Measurements from ENCODE around the gene SPNS3.

SPNS3 gene

GRCh38 chr17:4529533-4530152, 95.9 kb downstream of the SPNS3 start:
- DNase-seq (ENCODE audit: low read depth, low spot score): no peak

GRCh38 chr17:4530799-4531730, 97.3 kb downstream of the SPNS3 start:
- DNase-seq (ENCODE audit: low read depth, low spot score): no peak

DNA sequence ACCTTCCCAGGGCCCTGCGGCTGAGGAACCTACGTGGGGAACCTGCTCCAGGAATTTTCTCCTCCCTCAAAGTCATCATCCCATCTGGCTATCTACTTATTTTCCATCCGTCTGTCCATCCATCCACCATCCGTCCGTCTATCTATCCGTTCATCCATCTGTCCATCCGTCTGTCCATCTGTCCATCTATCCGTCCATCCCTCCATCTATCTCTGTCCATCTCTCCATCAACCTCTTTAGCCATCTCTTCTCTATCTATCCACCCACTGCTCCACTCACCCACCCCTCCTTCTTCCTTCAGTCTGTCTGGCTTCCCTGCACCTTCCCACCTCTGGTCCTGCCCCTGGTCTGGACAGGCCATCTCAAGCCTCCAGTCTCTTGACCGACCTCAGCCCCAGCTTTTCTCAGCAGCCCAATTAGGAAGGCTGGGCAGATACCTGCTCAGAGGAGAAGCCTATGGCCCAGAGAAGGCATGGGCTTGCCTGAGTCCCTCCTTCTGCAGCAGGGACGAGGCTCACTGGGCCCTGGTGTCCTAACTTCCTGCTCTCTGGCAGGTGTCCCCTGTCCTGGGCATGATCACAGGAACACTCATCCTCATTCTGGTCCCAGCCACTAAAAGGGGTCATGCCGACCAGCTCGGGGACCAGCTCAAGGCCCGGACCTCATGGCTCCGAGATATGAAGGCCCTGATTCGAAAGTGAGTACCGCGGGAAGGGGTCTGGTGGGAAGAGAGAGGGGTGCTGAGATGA, 98.4 kb downstream of the SPNS3 start:
- no peak for DNase-seq (ENCODE audit: low read depth, low spot score)

DNA sequence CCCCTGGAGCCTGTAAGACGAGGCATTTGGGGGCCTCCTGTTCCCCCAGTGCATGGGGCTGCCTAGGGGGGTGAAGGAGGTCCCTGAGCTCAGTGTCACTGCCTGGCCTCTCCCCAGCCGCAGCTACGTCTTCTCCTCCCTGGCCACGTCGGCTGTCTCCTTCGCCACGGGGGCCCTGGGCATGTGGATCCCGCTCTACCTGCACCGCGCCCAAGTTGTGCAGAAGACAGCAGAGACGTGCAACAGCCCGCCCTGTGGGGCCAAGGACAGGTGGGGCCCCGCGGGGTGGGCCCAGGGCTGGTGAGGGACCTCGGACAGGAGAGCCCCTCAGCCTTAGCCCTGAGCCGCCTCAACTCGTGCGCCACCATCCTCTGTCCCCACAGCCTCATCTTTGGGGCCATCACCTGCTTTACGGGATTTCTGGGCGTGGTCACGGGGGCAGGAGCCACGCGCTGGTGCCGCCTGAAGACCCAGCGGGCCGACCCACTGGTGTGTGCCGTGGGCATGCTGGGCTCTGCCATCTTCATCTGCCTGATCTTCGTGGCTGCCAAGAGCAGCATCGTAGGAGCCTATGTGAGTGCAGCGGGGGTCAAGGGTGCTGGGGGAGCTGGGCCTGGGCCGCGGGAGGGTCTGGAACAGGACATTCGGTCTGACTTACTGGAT, 99.3 kb downstream of the SPNS3 start:
- DNase-seq (ENCODE audit: low read depth, low spot score): no peak

DNA sequence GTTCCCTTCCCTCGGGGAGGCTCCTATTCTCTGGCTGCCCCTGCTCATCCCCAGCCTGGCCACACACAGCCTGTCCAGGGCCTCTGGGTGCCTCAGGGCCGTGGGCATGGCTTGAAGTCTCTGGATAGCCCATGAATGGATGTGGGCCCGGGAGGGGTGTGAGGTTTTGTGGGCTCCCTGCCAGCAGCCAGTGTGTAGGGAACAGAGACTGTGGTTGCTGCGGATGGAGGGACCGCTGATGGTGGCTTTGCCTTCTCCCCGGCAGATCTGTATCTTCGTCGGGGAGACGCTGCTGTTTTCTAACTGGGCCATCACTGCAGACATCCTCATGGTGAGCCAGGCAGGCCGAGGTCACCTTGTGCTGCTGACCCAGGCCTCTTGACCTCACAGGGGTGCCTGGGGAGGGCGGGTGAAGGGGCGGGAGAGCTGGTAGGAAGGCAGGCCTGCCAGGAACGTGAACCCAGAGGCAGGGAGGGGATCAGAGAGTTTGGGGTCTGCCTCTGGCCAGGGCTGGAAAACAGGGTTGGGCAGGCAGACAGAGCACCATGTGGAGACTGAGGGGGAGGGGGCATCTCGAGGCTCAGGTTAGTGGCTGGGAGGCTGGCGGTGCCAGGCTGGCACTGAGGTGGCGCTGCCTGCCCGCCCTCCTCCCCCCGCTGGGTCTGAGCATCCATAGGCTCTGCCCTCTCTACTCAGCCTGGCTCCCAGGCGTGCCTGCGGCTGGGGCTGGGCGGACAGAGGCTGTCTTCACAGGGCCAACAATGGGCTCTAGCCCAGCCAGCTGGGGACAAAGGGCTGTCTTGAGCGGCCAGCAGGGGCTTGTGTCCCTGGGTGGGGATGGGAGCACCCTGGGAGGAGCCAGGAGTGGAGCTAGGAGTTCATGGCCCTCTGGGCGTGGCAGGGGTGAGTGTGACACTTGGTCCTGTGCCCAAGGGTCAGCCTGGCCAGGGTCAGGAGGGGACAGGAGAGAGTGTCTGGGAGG, 100.1 kb downstream of the SPNS3 start:
- DNase-seq (ENCODE audit: low read depth, low spot score): no peak

GRCh38 chr17:4534515-4534914, 100.8 kb downstream of the SPNS3 start:
- DNase-seq (ENCODE audit: low read depth, low spot score): no peak

- DNase-seq (ENCODE audit: low read depth, low spot score): no peak
Observed at GRCh38 chr17:4534928-4535666, 101.4 kb downstream of the SPNS3 start.

DNA sequence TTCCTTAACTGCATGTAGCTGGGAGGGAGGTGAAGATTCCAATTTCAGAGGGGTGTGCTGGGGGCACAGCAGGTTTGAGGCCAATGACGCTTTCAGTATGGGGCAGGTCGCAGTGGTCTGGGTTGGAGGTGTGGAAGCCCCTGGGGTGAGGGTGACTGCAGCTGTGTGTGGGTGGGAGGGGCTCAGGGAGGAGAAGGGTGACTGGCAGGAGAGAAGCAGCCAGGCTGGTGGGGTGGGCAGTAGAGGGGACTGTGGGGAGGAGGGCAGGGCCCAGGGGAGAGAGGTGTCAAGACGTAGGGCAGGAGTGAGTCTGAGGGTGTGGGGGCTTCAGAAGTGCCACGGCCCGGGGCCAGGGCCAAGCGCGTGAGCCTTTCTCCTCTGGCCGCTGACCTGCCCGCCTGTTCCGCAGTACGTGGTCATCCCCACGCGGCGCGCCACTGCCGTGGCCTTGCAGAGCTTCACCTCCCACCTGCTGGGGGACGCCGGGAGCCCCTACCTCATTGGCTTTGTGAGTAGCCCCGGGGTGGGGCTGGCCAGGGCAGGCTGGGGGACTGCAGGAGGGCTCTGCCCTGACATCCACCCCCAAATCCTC, 102.0 kb downstream of the SPNS3 start:
- DNase-seq (ENCODE audit: low read depth, low spot score): no peak

GRCh38 chr17:4536259-4536741, 102.6 kb downstream of the SPNS3 start:
- DNase-seq (ENCODE audit: low read depth, low spot score): no peak

- no peak for DNase-seq (ENCODE audit: low read depth, low spot score)
Observed at GRCh38 chr17:4536742-4537411, 103.1 kb downstream of the SPNS3 start.

Measured in brain pericyte (primary cell).